Measurements from ENCODE around the gene FSIP2. TPM values are rescaled to one million over a fixed set of nuclear protein-coding genes. Genes with fewer than 3 reads are reported as not detected.

The FSIP2 gene
- total RNA-seq, 6 experiments from 2014 or later, result 0.06 to 0.19 (median 0.11) TPM

DNA sequence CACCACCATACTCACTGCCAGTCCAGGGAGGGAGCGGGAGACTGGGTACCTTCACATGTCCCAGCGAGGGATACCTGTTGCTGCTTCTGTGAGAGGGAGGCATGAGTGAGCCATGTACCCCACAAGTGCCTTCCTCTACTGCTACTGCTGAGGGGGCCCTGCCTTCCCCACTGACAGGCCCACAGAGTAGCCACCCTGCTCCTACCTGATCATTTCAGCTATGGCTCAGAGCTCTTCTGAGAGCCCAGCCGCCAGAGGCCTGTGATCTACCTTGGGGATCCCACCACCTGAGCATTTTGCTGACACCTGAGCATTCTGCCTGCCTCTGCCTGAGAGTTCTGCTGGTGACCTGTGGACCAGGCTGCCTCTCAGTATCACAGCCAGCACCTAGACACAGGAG, 137.6 kb downstream of the FSIP2 start:
- no peak for DNase-seq
- WGBS (ENCODE audit: insufficient coverage, low coverage, low lambda C conversion rate, missing lambda C conversion rate), result no CpG with 5 or more reads among the region's 3 CpGs

GRCh38 chr2:185880396-185880795, 141.8 kb downstream of the FSIP2 start:
- Histone ChIP-seq H3K27me3 (no peaks in the 10 kb centered on the region), H3K27ac (no peak overlapping the region), H3K4me3 (no peak overlapping the region), H3K4me1 (no peaks in the 10 kb centered on the region), H3K36me3 (no peaks in the 10 kb centered on the region), H3K9me3 (no peaks in the 10 kb centered on the region)
- ATAC-seq, result no peak
- no peak for DNase-seq
- 66% methylated on average over 2 of the region's 2 CpGs for WGBS (ENCODE audit: insufficient coverage, low coverage, low lambda C conversion rate, missing lambda C conversion rate)
- intact Hi-C loops (cut with DNase I), result no loop called here
- TF ChIP-seq POLR2A (IDR thresholded peaks at IDR 0.05) (no peak), CTCF (IDR thresholded peaks at IDR 0.05) (no peak)

More for the DNA sequence above, 137.6 kb downstream of the FSIP2 start:
- ATAC-seq, result no peak
- TF ChIP-seq CTCF (IDR thresholded peaks at IDR 0.05), result no peak
- TF ChIP-seq POLR2A (IDR thresholded peaks at IDR 0.05), result no peak
- Histone ChIP-seq H3K27ac (no peak overlapping the region), H3K27me3 (no peaks in the 10 kb centered on the region), H3K4me1 (no peaks in the 10 kb centered on the region), H3K36me3 (no peaks in the 10 kb centered on the region), H3K9me3 (no peaks in the 10 kb centered on the region), H3K4me3 (no peak overlapping the region)
- intact Hi-C loops (cut with DNase I), result no loop called here

Measured in right lobe of liver (tissue), 6 donors.